ENCODE results near the gene RNF31. TPM values are rescaled to one million over a fixed set of nuclear protein-coding genes. Genes with fewer than 3 reads are reported as not detected.

RNF31 gene
- total and polyA plus RNA-seq, 2 of the 13 experiments (the other 11 are each of a cell fraction or from before 2014, with no cell fraction given) = 48.2 to 86.8 TPM

GRCh38 chr14:24130717-24131548 lies 16.4 kb upstream of the RNF31 start (continued):
- TF ChIP-seq REPIN1 (CRISPR knock-in tag; IDR thresholded peaks at IDR 0.05; ENCODE audit: borderline replicate concordance, low read depth) (no peak), RBM39 (IDR thresholded peaks at IDR 0.05; ENCODE audit: low read depth, low read length, poor library complexity, severe bottlenecking) (no peak), MED8 (CRISPR knock-in tag; IDR thresholded peaks at IDR 0.05; ENCODE audit: insufficient replicate concordance) (no peak), FOXO4 (CRISPR knock-in tag; conservative IDR thresholded peaks at IDR 0.05) (no peak), NRL (CRISPR knock-in tag; IDR thresholded peaks at IDR 0.05; ENCODE audit: borderline replicate concordance) (no peak), HNF1B (CRISPR knock-in tag; IDR thresholded peaks at IDR 0.05) (peak; percentile 87), AKNA (CRISPR knock-in tag; IDR thresholded peaks at IDR 0.05; ENCODE audit: borderline replicate concordance) (no peak), ZNF597 (CRISPR knock-in tag; IDR thresholded peaks at IDR 0.05) (no peak), ARID4A (CRISPR knock-in tag; IDR thresholded peaks at IDR 0.05; ENCODE audit: borderline replicate concordance) (peak; percentile 89), FOXP1 (IDR thresholded peaks at IDR 0.05) (no peak), FOXP1 (CRISPR knock-in tag; IDR thresholded peaks at IDR 0.05) (peak; percentile 25; the same call in 1 of the 2 replicates), GFI1 (CRISPR knock-in tag; IDR thresholded peaks at IDR 0.05; ENCODE audit: borderline replicate concordance) (no peak), HOXA7 (CRISPR knock-in tag; IDR thresholded peaks at IDR 0.05) (no peak), GABPB1 (CRISPR knock-in tag; IDR thresholded peaks at IDR 0.05) (0 out of 2 replicates have a peak, but pooled peaks have one; percentile 49)

Data from HepG2 (cell line).